GM12878 (cell line): ENCODE data around the gene CCDC91.

Experiments used
- CBX5 ChIP-seq: sonication (generic); IDR thresholded peaks from 2 replicates; pipeline ENCODE4 v1.6.1; 2016; ENCODE audit warnings: low read depth, moderate library complexity, mild to moderate bottlenecking, inconsistent platforms
- CEBPB ChIP-seq, 2 experiments: fragments of 150-350 bp in 1 of 2; IDR thresholded peaks; 2 replicates each; pipeline ENCODE4 v1.6.1; 2012 to 2014; ENCODE audit warnings: low read depth in 2 of 2, low read length in 2 of 2, borderline replicate concordance in 1 of 2, inconsistent platforms in 1 of 2
- CREM ChIP-seq: IDR thresholded peaks from 2 replicates; pipeline ENCODE4 v1.6.1; 2014; ENCODE audit warnings: antibody characterized with exemption, low read depth
- EZH2 ChIP-seq: IDR thresholded peaks from 2 replicates; pipeline ENCODE4 v1.6.1; 2012; ENCODE audit warnings: low read depth, mild to moderate bottlenecking, control low read depth, inconsistent platforms, low read length, borderline replicate concordance; ENCODE audit not compliant: control insufficient read depth
- HCFC1 ChIP-seq: fragments of 150-350 bp; IDR thresholded peaks from 2 replicates; pipeline ENCODE4 v1.6.1; 2014; ENCODE audit warnings: low read length
- POLR2A ChIP-seq: IDR thresholded peaks from 2 replicates; pipeline ENCODE4 v1.6.1; 2011; ENCODE audit warnings: low read depth, mild to moderate bottlenecking, low read length
- RAD21 ChIP-seq: IDR thresholded peaks from 2 replicates; pipeline ENCODE4 v1.6.1; 2011; ENCODE audit warnings: mild to moderate bottlenecking, low read depth, low read length, moderate library complexity; ENCODE audit not compliant: insufficient read depth
- SUZ12 ChIP-seq: fragments of 200-600 bp; sonication (generic); IDR thresholded peaks from one replicate; pipeline ENCODE4 v1.6.1; 2018; ENCODE audit warnings: antibody characterized with exemption, mild to moderate bottlenecking; ENCODE audit not compliant: unreplicated experiment
- ZNF274 ChIP-seq: IDR thresholded peaks from one replicate; pipeline ENCODE4 v1.8.0; 2011; ENCODE audit not compliant: insufficient read length, insufficient read depth
- TF ChIP-seq, protein P1 (sequence below), 3 experiments: IDR thresholded peaks in 2 of 3; conservative IDR thresholded peaks in 1 of 3; 2 replicates each; pipeline ENCODE4 v1.5.1; 2011; ENCODE audit warnings: low read depth in 3 of 3, low read length in 3 of 3, mild to moderate bottlenecking in 3 of 3, control low read depth in 2 of 3, moderate library complexity in 2 of 3, inconsistent platforms in 1 of 3, mixed read lengths in 1 of 3; ENCODE audit not compliant: control insufficient read depth in 2 of 3, insufficient read depth in 1 of 3; ENCODE audit errors: extremely low read depth in 1 of 3
- TF ChIP-seq, protein P2 (sequence below): fragments of 450-650 bp; IDR thresholded peaks from 2 replicates; pipeline ENCODE4 v1.6.1; 2018; ENCODE audit warnings: mild to moderate bottlenecking, low read depth, moderate library complexity; ENCODE audit not compliant: partially characterized antibody
- TF ChIP-seq, protein P3 (sequence below): fragments of 450-650 bp; IDR thresholded peaks from 2 replicates; pipeline ENCODE4 v1.6.1; 2016; ENCODE audit warnings: mild to moderate bottlenecking, moderate library complexity, borderline replicate concordance

DNA sequence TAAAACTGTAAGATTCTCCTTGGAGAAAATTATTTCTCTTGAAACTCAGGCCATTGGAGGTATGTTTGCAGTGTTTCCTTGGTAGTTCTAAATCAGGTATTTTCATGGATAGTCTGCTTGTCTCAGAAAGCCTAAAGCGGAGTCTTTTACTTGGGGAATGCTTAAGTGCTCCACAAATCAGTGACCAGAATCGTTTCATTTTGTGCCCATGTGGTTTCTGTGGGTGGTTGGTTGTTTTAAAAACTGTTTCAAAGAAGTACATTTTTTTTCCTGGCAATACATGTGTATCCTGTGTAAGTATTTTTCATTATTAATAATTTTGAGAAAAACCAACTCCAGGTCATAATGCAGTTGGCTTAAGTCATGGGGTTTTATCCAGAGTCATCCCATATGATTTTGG, 33.6 kb downstream of the CCDC91 start:
- no peak for TF ChIP-seq SUZ12
- TF ChIP-seq, protein P1, sequence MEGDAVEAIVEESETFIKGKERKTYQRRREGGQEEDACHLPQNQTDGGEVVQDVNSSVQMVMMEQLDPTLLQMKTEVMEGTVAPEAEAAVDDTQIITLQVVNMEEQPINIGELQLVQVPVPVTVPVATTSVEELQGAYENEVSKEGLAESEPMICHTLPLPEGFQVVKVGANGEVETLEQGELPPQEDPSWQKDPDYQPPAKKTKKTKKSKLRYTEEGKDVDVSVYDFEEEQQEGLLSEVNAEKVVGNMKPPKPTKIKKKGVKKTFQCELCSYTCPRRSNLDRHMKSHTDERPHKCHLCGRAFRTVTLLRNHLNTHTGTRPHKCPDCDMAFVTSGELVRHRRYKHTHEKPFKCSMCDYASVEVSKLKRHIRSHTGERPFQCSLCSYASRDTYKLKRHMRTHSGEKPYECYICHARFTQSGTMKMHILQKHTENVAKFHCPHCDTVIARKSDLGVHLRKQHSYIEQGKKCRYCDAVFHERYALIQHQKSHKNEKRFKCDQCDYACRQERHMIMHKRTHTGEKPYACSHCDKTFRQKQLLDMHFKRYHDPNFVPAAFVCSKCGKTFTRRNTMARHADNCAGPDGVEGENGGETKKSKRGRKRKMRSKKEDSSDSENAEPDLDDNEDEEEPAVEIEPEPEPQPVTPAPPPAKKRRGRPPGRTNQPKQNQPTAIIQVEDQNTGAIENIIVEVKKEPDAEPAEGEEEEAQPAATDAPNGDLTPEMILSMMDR (IDR thresholded peaks at IDR 0.05 in 2 of 3, conservative IDR thresholded peaks at IDR 0.05 in 1 of 3; ENCODE audit: control insufficient read depth in 2 of 3, extremely low read depth in 1 of 3, insufficient read depth in 1 of 3, low read depth in 3 of 3, low read length in 3 of 3), result no peak
- TF ChIP-seq RAD21, result no peak
- no peak for TF ChIP-seq CREM
- TF ChIP-seq CBX5, result no peak
- no peak for TF ChIP-seq ZNF274
- TF ChIP-seq, protein P2, sequence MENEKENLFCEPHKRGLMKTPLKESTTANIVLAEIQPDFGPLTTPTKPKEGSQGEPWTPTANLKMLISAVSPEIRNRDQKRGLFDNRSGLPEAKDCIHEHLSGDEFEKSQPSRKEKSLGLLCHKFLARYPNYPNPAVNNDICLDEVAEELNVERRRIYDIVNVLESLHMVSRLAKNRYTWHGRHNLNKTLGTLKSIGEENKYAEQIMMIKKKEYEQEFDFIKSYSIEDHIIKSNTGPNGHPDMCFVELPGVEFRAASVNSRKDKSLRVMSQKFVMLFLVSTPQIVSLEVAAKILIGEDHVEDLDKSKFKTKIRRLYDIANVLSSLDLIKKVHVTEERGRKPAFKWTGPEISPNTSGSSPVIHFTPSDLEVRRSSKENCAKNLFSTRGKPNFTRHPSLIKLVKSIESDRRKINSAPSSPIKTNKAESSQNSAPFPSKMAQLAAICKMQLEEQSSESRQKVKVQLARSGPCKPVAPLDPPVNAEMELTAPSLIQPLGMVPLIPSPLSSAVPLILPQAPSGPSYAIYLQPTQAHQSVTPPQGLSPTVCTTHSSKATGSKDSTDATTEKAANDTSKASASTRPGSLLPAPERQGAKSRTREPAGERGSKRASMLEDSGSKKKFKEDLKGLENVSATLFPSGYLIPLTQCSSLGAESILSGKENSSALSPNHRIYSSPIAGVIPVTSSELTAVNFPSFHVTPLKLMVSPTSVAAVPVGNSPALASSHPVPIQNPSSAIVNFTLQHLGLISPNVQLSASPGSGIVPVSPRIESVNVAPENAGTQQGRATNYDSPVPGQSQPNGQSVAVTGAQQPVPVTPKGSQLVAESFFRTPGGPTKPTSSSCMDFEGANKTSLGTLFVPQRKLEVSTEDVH, result no peak
- TF ChIP-seq CEBPB (IDR thresholded peaks at IDR 0.05; ENCODE audit: borderline replicate concordance in 1 of 2, low read depth in 2 of 2, low read length in 2 of 2), result no peak
- TF ChIP-seq EZH2, result no peak
- TF ChIP-seq POLR2A, result no peak
- no peak for TF ChIP-seq HCFC1
- TF ChIP-seq, protein P3, sequence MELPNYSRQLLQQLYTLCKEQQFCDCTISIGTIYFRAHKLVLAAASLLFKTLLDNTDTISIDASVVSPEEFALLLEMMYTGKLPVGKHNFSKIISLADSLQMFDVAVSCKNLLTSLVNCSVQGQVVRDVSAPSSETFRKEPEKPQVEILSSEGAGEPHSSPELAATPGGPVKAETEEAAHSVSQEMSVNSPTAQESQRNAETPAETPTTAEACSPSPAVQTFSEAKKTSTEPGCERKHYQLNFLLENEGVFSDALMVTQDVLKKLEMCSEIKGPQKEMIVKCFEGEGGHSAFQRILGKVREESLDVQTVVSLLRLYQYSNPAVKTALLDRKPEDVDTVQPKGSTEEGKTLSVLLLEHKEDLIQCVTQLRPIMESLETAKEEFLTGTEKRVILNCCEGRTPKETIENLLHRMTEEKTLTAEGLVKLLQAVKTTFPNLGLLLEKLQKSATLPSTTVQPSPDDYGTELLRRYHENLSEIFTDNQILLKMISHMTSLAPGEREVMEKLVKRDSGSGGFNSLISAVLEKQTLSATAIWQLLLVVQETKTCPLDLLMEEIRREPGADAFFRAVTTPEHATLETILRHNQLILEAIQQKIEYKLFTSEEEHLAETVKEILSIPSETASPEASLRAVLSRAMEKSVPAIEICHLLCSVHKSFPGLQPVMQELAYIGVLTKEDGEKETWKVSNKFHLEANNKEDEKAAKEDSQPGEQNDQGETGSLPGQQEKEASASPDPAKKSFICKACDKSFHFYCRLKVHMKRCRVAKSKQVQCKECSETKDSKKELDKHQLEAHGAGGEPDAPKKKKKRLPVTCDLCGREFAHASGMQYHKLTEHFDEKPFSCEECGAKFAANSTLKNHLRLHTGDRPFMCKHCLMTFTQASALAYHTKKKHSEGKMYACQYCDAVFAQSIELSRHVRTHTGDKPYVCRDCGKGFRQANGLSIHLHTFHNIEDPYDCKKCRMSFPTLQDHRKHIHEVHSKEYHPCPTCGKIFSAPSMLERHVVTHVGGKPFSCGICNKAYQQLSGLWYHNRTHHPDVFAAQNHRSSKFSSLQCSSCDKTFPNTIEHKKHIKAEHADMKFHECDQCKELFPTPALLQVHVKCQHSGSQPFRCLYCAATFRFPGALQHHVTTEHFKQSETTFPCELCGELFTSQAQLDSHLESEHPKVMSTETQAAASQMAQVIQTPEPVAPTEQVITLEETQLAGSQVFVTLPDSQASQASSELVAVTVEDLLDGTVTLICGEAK, result no peak
